ENCODE data around the gene OOSP2. TPM values are rescaled to one million over a fixed set of nuclear protein-coding genes. Genes with fewer than 3 reads are reported as not detected.

The OOSP2 gene
- total and polyA plus RNA-seq, 11 donors, result not detected

GRCh38 chr11:60084631-60085273 is 44.5 kb downstream of the OOSP2 start:
- ATAC-seq, result no peak
- H3K4me3 ChIP-seq, result no peak overlapping the region
- no peaks in the 10 kb centered on the region for H3K36me3 ChIP-seq
- no peaks in the 10 kb centered on the region for H3K4me1 ChIP-seq
- WGBS, 4 donors, result 67 to 82% (median 75%) methylated on average over 3 of the region's 3 CpGs
- H3K9me3 ChIP-seq, result no peaks in the 10 kb centered on the region
- DNase-seq, result no peak
- no peak for TF ChIP-seq POLR2A (IDR thresholded peaks at IDR 0.05)
- TF ChIP-seq, protein P1, sequence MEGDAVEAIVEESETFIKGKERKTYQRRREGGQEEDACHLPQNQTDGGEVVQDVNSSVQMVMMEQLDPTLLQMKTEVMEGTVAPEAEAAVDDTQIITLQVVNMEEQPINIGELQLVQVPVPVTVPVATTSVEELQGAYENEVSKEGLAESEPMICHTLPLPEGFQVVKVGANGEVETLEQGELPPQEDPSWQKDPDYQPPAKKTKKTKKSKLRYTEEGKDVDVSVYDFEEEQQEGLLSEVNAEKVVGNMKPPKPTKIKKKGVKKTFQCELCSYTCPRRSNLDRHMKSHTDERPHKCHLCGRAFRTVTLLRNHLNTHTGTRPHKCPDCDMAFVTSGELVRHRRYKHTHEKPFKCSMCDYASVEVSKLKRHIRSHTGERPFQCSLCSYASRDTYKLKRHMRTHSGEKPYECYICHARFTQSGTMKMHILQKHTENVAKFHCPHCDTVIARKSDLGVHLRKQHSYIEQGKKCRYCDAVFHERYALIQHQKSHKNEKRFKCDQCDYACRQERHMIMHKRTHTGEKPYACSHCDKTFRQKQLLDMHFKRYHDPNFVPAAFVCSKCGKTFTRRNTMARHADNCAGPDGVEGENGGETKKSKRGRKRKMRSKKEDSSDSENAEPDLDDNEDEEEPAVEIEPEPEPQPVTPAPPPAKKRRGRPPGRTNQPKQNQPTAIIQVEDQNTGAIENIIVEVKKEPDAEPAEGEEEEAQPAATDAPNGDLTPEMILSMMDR (IDR thresholded peaks at IDR 0.05), result no peak
- intact Hi-C loops (cut with DNase I), result no loop called here
- no peaks in the 10 kb centered on the region for H3K27me3 ChIP-seq
- no peak overlapping the region for H3K27ac ChIP-seq

DNA sequence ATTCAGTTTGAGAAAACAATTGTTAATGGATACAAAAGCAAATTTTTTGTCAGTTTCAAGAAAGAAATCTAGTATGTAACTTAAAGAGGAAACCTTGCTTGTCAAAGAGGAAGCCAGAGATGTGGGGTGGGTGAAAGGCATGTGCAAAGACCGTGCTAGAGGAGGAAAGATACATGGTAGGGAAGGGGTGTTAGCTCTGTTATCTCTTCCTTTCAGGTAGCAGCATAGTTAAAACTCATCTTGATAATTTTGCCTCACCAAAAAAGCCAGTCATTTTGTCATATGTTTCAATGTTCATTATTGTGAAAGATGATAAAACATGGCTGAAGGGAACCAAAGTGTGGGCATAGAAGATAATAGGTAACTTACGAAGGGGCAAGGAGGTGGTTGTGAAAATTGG is 45.7 kb downstream of the OOSP2 start:
- Histone ChIP-seq H3K27ac (no peak overlapping the region), H3K4me3 (no peak overlapping the region), H3K4me1 (no peaks in the 10 kb centered on the region), H3K9me3 (no peaks in the 10 kb centered on the region), H3K27me3 (no peaks in the 10 kb centered on the region), H3K36me3 (no peaks in the 10 kb centered on the region)
- DNase-seq (no peak), ATAC-seq (no peak)
- no peak for TF ChIP-seq POLR2A (IDR thresholded peaks at IDR 0.05)
- intact Hi-C loops (cut with DNase I), result no loop called here
- WGBS, 4 donors, result 72 to 82% (median 78%) methylated on average over 2 of the region's 2 CpGs

GRCh38 chr11:60087239-60087638 is 47.0 kb downstream of the OOSP2 start:
- ATAC-seq, result peak in 1 of 4 donors; percentile 75
- TF ChIP-seq POLR2A (IDR thresholded peaks at IDR 0.05), result no peak
- TF ChIP-seq, protein P1 (IDR thresholded peaks at IDR 0.05), result no peak
- no peak overlapping the region for H3K4me3 ChIP-seq
- H3K27me3 ChIP-seq, result peaks cover 0 to 6% (median 0%) of the 10 kb centered on the region in 9 donors
- DNase-seq, result no peak
- H3K27ac ChIP-seq, result no peak overlapping the region
- 34 to 78% (median 60%) methylated on average over 1 of the region's 1 CpG for WGBS, 4 donors
- no peaks in the 10 kb centered on the region for H3K36me3 ChIP-seq
- intact Hi-C loops (cut with DNase I), result no loop called here
- no peaks in the 10 kb centered on the region for H3K4me1 ChIP-seq
- no peaks in the 10 kb centered on the region for H3K9me3 ChIP-seq

- ATAC-seq (no peak), DNase-seq (no peak)
- intact Hi-C loops (cut with DNase I), result no loop called here
- H3K9me3 ChIP-seq, result no peaks in the 10 kb centered on the region
- 84 to 91% (median 88%) methylated on average over 1 of the region's 1 CpG for WGBS, 4 donors
- H3K36me3 ChIP-seq, result no peaks in the 10 kb centered on the region
- H3K27me3 ChIP-seq, result peaks cover 0 to 7% (median 0%) of the 10 kb centered on the region in 9 donors
- no peak within 1 kb of the TSS for H3K27ac ChIP-seq
- no peak within 1 kb of the TSS for H3K4me3 ChIP-seq
- H3K4me1 ChIP-seq, result no peaks in the 10 kb centered on the region
- TF ChIP-seq, protein P1 (IDR thresholded peaks at IDR 0.05), result no peak
- TF ChIP-seq POLR2A (IDR thresholded peaks at IDR 0.05), result no peak
Observed at GRCh38 chr11:60088364-60088763, 48.2 kb downstream of the OOSP2 start, which contains the start of gene MS4A2. MS4A2 (plus strand) TSS chr11:60088664; CDS start chr11:60088766, 102 bp downstream.
